ENCODE results near the gene MRPL53.

DNA sequence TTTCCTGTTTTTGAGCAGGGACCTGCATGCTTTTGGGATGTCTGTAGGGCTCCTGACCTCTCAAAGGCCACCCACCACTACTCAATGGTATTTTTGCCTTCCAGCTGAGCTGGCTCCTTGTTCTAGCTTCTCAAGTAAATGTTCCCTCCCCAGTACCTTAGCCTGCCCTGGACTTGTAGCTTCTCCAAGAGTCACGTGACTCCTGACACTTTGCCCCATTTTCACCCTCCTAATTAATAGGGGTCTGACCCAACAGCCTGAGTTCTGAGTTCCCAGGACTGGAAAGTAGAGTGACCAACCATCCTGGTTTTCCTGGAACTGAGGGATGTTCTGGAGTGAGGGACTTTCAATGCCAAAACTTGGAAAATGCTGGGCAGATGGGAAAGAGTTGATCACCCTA lies 23.0 kb upstream of the MRPL53 start:
- no peak for TF ChIP-seq MBD2 (IDR thresholded peaks at IDR 0.05; ENCODE audit: borderline replicate concordance, low read depth)
- TF ChIP-seq POLR2AphosphoS5 (IDR thresholded peaks at IDR 0.05; ENCODE audit: control insufficient read depth, insufficient read depth, low read depth, low read length), result no peak
- TF ChIP-seq EZH2 (IDR thresholded peaks at IDR 0.05; ENCODE audit: borderline replicate concordance, low read depth, low read length), result no peak
- TF ChIP-seq, protein P1, sequence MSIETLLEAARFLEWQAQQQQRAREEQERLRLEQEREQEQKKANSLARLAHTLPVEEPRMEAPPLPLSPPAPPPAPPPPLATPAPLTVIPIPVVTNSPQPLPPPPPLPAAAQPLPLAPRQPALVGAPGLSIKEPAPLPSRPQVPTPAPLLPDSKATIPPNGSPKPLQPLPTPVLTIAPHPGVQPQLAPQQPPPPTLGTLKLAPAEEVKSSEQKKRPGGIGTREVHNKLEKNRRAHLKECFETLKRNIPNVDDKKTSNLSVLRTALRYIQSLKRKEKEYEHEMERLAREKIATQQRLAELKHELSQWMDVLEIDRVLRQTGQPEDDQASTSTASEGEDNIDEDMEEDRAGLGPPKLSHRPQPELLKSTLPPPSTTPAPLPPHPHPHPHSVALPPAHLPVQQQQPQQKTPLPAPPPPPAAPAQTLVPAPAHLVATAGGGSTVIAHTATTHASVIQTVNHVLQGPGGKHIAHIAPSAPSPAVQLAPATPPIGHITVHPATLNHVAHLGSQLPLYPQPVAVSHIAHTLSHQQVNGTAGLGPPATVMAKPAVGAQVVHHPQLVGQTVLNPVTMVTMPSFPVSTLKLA (conservative IDR thresholded peaks at IDR 0.05), result no peak
- TF ChIP-seq, protein P2, sequence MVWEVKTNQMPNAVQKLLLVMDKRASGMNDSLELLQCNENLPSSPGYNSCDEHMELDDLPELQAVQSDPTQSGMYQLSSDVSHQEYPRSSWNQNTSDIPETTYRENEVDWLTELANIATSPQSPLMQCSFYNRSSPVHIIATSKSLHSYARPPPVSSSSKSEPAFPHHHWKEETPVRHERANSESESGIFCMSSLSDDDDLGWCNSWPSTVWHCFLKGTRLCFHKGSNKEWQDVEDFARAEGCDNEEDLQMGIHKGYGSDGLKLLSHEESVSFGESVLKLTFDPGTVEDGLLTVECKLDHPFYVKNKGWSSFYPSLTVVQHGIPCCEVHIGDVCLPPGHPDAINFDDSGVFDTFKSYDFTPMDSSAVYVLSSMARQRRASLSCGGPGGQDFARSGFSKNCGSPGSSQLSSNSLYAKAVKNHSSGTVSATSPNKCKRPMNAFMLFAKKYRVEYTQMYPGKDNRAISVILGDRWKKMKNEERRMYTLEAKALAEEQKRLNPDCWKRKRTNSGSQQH (CRISPR knock-in tag; IDR thresholded peaks at IDR 0.05), result no peak
- TF ChIP-seq DPF2 (IDR thresholded peaks at IDR 0.05), result no peak
- no peak for TF ChIP-seq POLR2AphosphoS2 (IDR thresholded peaks at IDR 0.05; ENCODE audit: low read length)
- TF ChIP-seq TBP (optimal IDR thresholded peaks at IDR 0.05; ENCODE audit: low read depth, low read length), result no peak
- no peak for TF ChIP-seq ZNF778 (CRISPR knock-in tag; IDR thresholded peaks at IDR 0.05)
- TF ChIP-seq, protein P3, sequence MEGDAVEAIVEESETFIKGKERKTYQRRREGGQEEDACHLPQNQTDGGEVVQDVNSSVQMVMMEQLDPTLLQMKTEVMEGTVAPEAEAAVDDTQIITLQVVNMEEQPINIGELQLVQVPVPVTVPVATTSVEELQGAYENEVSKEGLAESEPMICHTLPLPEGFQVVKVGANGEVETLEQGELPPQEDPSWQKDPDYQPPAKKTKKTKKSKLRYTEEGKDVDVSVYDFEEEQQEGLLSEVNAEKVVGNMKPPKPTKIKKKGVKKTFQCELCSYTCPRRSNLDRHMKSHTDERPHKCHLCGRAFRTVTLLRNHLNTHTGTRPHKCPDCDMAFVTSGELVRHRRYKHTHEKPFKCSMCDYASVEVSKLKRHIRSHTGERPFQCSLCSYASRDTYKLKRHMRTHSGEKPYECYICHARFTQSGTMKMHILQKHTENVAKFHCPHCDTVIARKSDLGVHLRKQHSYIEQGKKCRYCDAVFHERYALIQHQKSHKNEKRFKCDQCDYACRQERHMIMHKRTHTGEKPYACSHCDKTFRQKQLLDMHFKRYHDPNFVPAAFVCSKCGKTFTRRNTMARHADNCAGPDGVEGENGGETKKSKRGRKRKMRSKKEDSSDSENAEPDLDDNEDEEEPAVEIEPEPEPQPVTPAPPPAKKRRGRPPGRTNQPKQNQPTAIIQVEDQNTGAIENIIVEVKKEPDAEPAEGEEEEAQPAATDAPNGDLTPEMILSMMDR (IDR thresholded peaks at IDR 0.05 in 2 of 3, conservative IDR thresholded peaks at IDR 0.05 in 1 of 3; ENCODE audit: insufficient read depth in 2 of 3, low read depth in 1 of 3, low read length in 3 of 3), result no peak
- TF ChIP-seq, protein P4, sequence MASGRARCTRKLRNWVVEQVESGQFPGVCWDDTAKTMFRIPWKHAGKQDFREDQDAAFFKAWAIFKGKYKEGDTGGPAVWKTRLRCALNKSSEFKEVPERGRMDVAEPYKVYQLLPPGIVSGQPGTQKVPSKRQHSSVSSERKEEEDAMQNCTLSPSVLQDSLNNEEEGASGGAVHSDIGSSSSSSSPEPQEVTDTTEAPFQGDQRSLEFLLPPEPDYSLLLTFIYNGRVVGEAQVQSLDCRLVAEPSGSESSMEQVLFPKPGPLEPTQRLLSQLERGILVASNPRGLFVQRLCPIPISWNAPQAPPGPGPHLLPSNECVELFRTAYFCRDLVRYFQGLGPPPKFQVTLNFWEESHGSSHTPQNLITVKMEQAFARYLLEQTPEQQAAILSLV (tag; IDR thresholded peaks at IDR 0.05), result no peak
- TF ChIP-seq, protein P5, sequence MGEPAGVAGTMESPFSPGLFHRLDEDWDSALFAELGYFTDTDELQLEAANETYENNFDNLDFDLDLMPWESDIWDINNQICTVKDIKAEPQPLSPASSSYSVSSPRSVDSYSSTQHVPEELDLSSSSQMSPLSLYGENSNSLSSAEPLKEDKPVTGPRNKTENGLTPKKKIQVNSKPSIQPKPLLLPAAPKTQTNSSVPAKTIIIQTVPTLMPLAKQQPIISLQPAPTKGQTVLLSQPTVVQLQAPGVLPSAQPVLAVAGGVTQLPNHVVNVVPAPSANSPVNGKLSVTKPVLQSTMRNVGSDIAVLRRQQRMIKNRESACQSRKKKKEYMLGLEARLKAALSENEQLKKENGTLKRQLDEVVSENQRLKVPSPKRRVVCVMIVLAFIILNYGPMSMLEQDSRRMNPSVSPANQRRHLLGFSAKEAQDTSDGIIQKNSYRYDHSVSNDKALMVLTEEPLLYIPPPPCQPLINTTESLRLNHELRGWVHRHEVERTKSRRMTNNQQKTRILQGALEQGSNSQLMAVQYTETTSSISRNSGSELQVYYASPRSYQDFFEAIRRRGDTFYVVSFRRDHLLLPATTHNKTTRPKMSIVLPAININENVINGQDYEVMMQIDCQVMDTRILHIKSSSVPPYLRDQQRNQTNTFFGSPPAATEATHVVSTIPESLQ (CRISPR knock-in tag; IDR thresholded peaks at IDR 0.05), result no peak
